Prostate gland (tissue), 2 donors: ENCODE measurements around the gene ADM2. TPM values are rescaled to one million over a fixed set of nuclear protein-coding genes. Genes with fewer than 3 reads are reported as not detected.

ENCODE experiments used
- DNase-seq: peaks from one replicate; pipeline ENCODE4 v3.0.0-alpha.2; 2019; ENCODE audit warnings: low spot score
- H3K27ac ChIP-seq, 2 donors: fragments of 200-600 bp; sonication (generic); 2 replicates each; pipeline ENCODE4 v1.5.1; 2017 to 2019
- H3K27me3 ChIP-seq: fragments of 200-600 bp; sonication (generic); replicated peaks from 2 replicates; pipeline ENCODE4 v1.5.1; 2019; ENCODE audit not compliant: insufficient read depth
- H3K36me3 ChIP-seq, 2 donors: fragments of 200-600 bp; sonication (generic); 1 replicate in 1 of 2; 2 replicates in 1 of 2; pipeline versions ENCODE4 v1.5.1 to v1.8.1; 2017 to 2019
- H3K4me1 ChIP-seq: fragments of 200-600 bp; sonication (generic); replicated peaks from 2 replicates; pipeline ENCODE4 v1.5.1; 2019
- H3K4me3 ChIP-seq, 2 donors: fragments of 200-600 bp; sonication (generic); 2 replicates each; pipeline ENCODE4 v1.5.1; 2017 to 2019
- H3K9me3 ChIP-seq: fragments of 200-600 bp; sonication (generic); 2 replicates; pipeline ENCODE4 v1.5.1; 2017
- CTCF ChIP-seq, 4 experiments: fragments of 200-600 bp in 2 of 4; fragments of 450-650 bp in 2 of 4; sonication (generic) in 2 of 4; IDR thresholded peaks; 1 replicate in 3 of 4; 2 replicates in 1 of 4; pipeline ENCODE4 v1.5.1; 2016 to 2019; ENCODE audit warnings: antibody characterized with exemption in 4 of 4, mild to moderate bottlenecking in 2 of 4, moderate library complexity in 2 of 4
- POLR2A ChIP-seq: fragments of 450-650 bp; IDR thresholded peaks from one replicate; pipeline ENCODE4 v1.6.1; 2016; ENCODE audit warnings: antibody characterized with exemption, mild to moderate bottlenecking
- POLR2AphosphoS5 ChIP-seq: sonication (generic); formaldehyde crosslinking; IDR thresholded peaks from one replicate; pipeline ENCODE4 v1.6.1; 2017; ENCODE audit warnings: antibody characterized with exemption
- WGBS: methylation state at CpG from one replicate; pipeline ENCODE4 v1.1.5; 2018; 5-methylcytosine and 5-hydroxymethylcytosine counted together
- intact Hi-C: fragments of 100-400 bp; cut with DNase I; formaldehyde crosslinking; loops from one replicate; pipeline ENCODE4 v1.14.2; 2022
- total RNA-seq, 2 donors: library from RNA; depleted of rRNA; stranded (reverse); fragments of >200 nt; gene quantifications; one replicate each; pipeline ENCODE4 v1.1.0, GENCODE V29; 2016

Gene ADM2
- total RNA-seq, 2 donors from 2014 or later = 7.3 to 7.9 TPM

DNA sequence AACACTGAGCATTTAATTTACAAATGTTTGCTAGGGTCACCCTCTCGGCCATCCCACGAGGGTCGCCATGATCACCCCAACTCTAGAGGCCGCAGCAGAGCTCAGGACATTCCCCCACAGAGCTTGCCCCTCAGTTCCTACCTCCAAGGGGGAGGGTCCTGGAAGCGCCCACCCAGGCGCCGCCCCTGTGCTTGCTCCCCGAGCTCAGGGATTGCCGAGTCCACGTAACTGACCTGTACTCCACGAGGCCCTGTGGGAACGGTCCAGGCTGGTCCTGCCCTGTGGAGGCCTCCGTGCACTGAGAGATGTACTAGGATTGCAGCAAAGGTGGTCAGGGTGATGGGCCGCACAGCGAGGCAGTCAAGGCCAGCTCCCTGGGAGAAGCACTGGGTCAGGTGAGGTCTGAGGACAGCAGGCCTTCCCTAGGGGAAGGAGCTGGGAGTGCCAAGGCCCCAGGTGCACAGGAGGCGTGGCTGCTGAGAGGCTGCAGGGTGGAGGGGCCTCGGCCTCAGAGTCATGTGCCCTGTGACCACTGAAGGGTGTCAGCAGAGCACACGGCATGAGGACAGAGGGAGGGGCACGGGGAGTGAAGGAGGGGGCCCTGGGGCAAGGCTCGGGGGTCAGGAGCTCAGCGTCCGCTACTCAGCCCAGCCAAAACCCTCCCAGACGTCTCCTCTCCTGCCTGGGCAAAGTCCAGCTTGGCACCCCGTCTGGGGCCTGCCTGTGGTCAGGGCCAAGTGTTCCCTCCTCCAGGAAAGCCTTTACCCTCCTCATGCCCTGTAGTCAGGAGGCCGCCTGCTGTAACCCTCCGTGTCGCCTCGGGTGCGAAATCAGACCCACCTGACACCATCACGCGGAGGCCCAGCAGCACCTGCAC lies 2.9 kb downstream of the ADM2 start:
- Histone ChIP-seq H3K27ac (no peak overlapping the region), H3K36me3 (no peaks in the 10 kb centered on the region), H3K4me3 (no peak overlapping the region), H3K4me1 (no peaks in the 10 kb centered on the region), H3K27me3 (no peaks in the 10 kb centered on the region), H3K9me3 (no peaks in the 10 kb centered on the region)
- WGBS = 86% methylated on average over 31 of the region's 31 CpGs
- intact Hi-C loops = no loop called here
- TF ChIP-seq CTCF (IDR thresholded peaks at IDR 0.05) = no peak
- TF ChIP-seq POLR2A = no peak
- no peak for TF ChIP-seq POLR2AphosphoS5
- DNase-seq = no peak

DNA sequence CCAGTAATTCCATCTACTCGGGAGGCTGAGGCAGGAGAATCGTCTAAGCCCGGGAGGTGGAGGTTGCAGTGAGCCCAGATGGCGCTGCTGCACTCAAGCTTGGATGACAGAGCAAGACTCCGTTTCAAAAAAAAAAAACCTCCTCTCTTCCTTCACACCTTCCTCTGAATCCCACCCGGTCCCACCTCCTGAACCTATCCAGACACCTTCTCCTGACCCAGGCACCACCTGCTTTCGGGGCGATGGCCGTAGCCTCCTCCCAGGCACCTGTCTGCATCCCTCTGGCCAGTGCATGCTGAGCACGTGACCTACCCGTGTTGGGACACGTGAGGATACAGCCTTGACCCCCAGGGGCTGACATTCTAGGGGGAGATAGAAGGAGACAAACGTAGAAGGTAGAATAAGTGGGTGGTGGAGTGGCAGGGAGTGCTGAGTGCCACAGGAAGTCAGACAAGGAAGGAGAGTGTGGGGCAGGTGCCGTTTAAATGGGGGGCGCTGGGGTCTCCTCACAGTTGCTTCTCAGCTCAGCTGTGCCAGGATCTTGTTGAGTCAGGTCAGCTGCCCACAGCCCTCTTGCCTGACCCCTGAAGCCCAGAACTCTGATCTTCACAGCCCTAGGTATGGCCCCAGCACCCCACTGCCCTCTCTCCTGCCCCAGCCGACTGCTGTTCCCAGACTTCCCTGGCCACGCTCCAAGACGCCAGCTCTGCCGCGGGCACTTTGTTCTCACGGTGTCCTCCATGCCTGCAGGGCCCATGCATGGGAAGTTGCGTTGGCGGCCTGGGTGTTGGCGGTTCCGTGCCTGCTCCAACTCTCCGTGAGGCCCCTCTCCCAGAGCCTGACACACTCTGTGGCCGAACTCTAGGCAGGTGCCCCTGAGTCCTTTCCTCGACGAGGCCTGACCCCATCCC lies 4.1 kb downstream of the ADM2 start:
- TF ChIP-seq POLR2AphosphoS5 = no peak
- no peak for TF ChIP-seq POLR2A
- TF ChIP-seq CTCF (IDR thresholded peaks at IDR 0.05) = no peak
- H3K36me3 ChIP-seq = no peaks in the 10 kb centered on the region
- H3K4me1 ChIP-seq = no peaks in the 10 kb centered on the region
- H3K27ac ChIP-seq = no peak overlapping the region
- intact Hi-C loops = no loop called here
- no peaks in the 10 kb centered on the region for H3K27me3 ChIP-seq
- 53% methylated on average over 29 of the region's 29 CpGs for WGBS
- no peaks in the 10 kb centered on the region for H3K9me3 ChIP-seq
- no peak for DNase-seq
- no peak overlapping the region for H3K4me3 ChIP-seq

GRCh38 chr22:50486561-50487289 lies 5.4 kb downstream of the ADM2 start, which contains the start of gene MIOX:
Gene MIOX, plus strand, starts transcription at chr22:50486859. Its CDS starts 39 bp downstream, at chr22:50486898.
- no peaks in the 10 kb centered on the region for H3K36me3 ChIP-seq
- 83% methylated on average over 21 of the region's 23 CpGs for WGBS
- H3K4me1 ChIP-seq = no peaks in the 10 kb centered on the region
- TF ChIP-seq POLR2A (no peak), POLR2AphosphoS5 (no peak), CTCF (IDR thresholded peaks at IDR 0.05) (no peak)
- no peak within 1 kb of the TSS for H3K4me3 ChIP-seq
- H3K27ac ChIP-seq = no peak within 1 kb of the TSS
- intact Hi-C loops = no loop called here
- DNase-seq = no peak
- H3K27me3 ChIP-seq = no peaks in the 10 kb centered on the region
- H3K9me3 ChIP-seq = no peaks in the 10 kb centered on the region

- DNase-seq = no peak
- intact Hi-C loops = no loop called here
- Histone ChIP-seq H3K4me1 (no peaks in the 10 kb centered on the region), H3K9me3 (no peaks in the 10 kb centered on the region), H3K36me3 (no peaks in the 10 kb centered on the region), H3K4me3 (no peak overlapping the region), H3K27ac (no peak overlapping the region), H3K27me3 (no peaks in the 10 kb centered on the region)
- TF ChIP-seq CTCF (IDR thresholded peaks at IDR 0.05) (no peak), POLR2AphosphoS5 (no peak), POLR2A (no peak)
- 88% methylated on average over 23 of the region's 23 CpGs for WGBS
These were observed 6.1 kb downstream of the ADM2 start for GRCh38 chr22:50487290-50488005.
